GM18499 (cell line): ENCODE measurements around the gene SNTG2.

Experiments
- ATAC-seq: cut with Tn5 transposase; IDR thresholded peaks from one replicate; pipeline ENCODE4 v1.9.1; 2021; ENCODE audit warnings: moderate number of reproducible peaks; ENCODE audit not compliant: insufficient read depth, unreplicated experiment

SNTG2 gene

DNA sequence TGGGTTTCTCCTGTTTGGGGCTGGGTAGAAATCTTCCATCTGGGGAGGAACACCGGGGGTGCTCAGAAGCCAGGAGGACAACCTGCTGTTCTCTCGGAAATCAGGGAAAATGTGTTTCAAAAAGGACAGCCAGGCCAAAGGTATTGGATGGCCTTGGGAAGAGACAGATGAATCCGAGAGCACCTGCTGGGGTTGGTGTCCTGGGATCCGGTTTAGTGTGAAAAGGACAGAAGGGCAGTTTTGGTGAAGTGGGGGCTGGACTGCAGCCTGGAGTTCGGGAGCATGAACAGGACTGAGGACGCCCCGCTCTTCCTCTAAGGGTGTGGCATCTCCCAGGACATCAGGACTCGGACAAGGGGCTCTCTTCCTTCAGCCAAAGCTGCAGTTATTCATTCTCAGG, 24.9 kb upstream of the SNTG2 start:
- no peak for ATAC-seq

DNA sequence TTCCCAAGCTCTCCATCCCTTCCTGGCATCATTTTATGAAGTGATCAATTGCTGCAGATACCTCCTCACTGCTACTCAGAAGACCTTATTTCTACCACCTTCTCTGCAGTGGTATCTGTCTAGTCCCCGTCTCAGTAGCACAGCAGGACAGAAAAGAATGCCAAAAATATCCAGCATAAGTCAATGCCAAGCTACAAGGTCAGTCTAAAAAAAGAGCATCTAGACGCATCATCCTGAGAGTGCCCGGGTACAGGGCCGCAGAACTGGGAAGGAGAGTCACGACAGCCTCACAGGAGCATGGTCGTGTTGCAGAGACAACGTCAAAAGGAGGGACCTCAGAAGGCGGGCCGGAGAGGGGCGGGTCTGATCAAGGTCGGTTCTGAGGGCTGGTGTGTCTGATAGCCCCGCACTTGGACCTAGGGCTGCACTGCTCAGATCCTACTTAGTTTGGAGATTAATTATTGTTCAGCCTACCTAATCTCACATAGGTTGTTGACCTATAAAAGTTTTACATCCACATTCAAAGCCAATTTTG, 24.3 kb upstream of the SNTG2 start:
- no peak for ATAC-seq

DNA sequence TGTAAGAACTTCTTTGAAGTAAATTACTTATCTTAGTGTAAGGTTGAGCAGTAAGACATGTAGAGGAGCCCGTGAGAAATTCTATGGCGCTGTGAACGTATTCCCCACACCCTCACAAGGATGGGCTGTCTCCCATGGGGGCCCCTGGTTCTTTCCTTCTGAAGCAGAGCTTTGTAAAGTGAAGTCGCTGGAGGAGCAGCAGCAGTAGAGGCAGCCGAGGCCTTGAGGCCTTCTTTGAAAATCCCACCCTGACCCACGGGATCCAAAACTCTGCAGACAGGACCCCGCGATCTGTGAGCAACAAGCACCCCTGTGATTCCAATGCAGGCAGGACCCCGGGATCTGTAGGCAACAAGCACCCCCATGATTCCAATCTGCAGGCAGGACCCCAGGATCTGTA, 23.8 kb upstream of the SNTG2 start:
- no peak for ATAC-seq

DNA sequence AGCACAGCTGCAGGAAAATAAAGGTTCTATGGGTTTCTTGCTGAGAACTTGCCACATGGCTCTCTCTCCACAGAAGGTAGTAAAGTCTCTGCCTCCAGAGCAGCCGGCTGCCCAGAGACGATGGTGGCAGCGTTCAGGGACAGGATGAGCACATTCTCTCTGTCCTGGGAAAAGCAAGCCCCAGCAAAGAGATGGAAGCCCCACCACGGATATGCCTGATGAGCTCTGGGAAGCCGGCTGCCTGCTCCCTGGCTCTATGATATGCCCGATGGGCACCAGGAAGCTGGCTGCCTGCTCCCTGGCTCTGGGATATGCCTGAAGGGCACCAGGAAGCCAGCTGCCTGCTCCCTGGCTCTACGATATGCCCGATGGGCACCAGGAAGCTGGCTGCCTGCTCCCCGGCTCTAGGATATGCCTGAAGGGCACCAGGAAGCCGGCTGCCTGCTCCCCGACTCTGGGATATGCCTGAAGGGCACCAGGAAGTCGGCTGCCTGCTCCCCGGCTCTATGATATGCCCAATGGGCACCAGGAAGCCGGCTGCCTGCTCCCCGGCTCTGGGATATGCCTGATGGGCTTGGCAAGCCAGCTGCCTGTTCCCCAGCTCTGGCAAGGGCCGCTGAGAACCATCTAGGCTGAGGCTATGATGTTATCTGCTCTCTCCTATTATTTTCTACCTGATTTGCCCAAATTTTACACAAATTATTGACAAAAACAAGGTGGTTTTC, 21.5 kb upstream of the SNTG2 start:
- no peak for ATAC-seq

DNA sequence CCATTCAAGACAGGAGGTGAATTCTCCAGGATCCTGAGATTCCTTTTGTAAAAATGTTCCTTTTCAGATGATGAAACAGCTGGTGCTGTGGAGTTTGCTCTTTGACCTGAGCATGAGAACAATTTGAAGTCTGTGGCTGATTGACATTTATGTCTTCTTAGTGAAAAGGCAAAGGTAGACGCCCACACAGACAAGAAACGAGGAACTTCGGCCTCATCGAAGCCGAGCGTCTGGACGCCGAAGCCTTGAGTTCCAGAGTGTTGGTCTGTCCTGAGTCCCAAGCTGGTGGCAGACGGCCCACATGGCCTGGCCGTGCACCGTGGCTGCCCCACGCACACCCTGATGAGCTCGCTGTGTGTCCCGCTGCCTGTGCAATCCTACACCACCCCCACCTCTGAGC, 20.7 kb upstream of the SNTG2 start:
- no peak for ATAC-seq

DNA sequence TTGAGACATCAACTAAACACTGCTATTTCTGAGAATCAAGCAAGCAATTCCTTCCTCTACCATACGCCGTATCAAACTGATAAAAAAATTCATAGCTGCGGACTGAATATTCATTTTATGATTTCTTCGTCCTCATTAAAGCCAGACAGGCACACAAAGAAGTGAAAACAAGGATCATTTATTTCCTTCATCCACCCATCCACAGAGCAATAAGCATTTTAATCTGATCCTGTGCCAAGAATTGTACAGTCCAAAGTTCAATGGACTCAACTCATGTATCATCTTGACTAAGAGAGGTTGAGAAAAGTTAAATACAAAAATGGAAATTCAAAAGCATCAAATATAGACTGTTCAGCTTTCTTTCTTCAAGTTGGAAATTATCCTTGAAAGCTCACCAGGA, 19.7 kb upstream of the SNTG2 start:
- no peak for ATAC-seq

DNA sequence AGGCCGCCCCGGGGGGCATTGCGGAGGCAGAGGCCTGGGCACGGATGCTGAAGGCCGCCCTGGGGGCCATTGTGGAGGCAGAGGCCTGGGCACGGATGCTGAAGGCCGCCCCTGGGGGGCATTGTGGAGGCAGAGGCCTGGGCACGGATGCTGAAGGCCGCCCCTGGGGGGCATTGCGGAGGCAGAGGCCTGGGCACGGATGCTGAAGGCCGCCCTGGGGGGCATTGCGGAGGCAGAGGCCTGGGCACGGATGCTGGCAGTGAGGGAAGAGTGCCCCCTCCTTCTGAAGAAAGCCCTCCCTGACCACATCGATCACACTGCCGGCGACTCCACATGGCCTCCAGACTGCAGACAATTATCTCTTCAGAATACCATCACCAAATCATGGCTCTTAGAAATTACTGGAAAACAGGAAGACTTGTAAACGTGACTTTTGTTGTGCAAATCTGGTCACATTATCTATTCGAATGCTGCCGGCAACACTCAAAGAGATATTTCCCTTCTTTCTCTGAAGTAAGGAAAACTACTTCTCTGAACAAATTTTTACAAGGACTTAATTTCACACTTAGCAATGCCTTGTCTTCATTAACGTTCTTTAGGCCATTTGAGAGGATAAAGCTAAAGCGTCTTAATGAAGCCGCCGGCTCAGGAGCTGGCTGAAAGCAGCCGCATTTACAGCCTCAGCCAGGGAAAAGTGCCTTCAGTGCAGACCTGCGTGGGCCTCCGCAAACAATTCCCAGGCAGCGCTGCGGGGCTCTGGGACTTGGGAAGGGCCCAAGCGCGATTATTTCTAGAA, 18.1 kb upstream of the SNTG2 start:
- ATAC-seq: no peak

DNA sequence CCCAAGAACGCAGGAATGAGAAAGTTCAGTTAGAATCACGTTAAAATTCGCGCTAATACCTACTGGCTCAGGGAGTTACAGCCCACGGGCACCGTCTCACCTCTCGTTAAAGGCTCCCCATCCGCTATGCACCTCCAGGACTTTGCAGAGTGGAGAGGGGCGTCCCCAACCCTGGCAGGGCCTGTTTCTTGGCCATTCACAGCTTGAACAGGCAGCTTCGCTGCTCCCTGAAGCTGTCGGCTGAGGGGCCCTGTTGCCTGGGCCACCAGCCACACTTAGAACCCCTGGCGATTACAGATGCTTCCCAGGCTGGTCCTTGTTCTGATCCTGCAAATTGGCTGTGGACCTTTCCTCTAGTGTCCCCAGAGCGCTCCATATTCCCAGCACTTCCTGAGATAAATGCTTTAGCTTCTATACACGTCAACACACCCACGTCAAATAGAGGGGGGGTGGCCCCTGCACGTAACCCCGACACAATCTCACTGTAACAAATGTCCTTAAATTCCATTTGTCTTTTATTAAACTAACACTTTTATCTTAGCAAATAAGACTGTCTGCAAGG, 16.8 kb upstream of the SNTG2 start:
- no peak for ATAC-seq

DNA sequence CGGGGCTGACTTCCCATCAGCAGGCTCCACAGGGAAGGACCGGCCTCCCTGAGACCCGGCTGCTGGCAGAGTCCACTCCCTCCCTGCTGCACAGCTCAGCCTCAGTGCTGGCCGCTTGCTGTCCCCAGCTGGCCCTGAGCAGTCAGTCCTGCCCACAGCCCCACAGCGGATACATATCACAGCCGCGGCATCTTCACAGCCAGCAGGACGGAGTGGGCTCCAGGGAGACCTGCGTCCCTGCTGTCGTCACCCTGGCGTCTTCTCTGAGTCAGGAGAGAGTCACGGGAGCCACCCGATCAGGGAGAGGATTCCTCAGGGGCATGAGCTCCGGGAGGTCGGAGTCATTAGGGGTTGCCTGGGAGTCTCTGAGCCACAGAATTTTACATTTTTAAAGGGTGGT, 13.1 kb upstream of the SNTG2 start:
- no peak for ATAC-seq

DNA sequence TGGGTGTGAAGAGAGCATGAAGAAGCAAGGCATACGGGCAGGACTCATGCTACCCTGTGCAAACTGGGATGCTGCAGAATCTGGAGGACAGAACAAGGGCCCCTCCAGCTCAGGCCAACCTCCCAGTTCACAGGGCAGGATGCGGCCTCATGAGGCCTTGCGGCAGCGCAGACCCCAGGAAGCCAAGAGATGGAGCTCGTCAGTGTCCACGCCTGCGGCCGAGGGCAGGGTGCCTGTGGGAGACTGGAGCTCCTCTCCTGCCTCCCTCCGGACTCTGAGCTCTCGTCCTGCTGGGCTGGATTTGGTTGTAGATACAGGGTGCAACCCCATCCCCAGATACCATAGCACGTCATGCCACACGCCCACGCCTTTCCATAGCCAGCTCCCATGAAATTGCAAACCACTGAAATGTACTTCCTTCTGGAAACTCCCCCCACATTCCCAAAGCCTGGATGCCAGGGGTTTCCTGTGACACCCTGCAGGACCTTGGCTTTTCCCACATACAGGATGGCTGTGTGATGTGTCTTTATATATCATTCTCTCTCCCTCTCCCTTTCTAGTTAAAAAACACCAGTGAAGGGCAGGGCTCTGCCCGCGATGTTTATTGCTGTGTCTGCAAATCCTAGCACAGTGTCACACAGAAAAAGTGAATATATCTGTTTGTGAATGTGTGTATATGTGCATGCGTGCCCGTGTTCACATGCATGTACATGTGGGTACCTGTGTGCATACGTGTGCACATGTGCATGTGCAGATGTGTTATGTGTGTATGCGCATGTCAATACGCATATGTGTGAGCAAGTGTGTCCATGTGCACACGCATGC, 12.3 kb upstream of the SNTG2 start:
- no peak for ATAC-seq

DNA sequence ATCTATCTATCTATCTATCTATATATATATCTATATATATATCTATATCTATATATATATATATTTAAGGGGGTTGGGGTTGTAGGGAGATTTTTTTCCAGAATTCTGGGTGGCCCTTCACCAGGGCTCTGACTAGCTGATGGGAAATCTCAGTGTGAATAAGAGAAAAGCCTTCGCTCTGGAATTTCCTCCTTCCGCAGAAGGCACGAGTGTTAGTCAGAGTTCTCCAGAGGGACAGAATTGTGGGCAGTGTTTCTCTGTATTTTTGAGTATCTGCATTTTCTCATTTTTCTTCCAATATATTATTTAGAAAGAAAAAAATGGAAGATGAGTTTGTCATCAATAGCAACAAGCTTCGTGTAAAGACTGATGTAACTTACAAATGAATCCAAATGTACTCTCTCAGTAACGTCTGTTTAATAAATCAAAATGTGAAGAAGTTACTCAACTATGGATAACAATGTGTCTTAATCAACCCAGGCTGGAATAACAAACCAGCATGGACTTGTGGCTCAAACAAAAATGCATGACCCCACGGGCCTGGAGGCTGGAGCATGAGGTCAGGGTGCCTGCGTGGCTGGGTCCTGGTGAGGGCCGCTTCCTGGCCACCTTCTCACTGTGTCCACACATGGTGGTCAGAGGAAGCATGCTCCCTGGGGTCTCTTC, 10.6 kb upstream of the SNTG2 start:
- ATAC-seq: no peak

DNA sequence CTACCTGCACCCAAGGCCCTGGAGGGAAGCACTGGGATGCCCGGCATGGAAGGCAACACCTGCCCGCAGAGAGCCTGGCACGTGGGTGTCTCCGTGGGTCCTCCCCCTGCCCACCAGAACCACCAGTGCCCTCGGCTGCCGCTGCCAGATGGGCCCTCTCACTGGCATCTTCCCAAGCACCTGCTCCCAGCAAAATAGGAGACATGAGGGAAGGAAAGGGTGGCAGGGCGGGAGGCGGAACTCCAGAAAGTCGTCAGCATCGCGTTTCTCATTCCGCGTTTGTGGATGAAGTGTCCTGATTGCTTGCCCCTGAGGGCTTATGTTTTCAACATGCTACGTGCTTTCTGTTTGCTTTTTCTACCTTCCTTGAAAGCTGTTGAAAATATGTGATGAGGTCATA, 8.8 kb upstream of the SNTG2 start:
- ATAC-seq: no peak

DNA sequence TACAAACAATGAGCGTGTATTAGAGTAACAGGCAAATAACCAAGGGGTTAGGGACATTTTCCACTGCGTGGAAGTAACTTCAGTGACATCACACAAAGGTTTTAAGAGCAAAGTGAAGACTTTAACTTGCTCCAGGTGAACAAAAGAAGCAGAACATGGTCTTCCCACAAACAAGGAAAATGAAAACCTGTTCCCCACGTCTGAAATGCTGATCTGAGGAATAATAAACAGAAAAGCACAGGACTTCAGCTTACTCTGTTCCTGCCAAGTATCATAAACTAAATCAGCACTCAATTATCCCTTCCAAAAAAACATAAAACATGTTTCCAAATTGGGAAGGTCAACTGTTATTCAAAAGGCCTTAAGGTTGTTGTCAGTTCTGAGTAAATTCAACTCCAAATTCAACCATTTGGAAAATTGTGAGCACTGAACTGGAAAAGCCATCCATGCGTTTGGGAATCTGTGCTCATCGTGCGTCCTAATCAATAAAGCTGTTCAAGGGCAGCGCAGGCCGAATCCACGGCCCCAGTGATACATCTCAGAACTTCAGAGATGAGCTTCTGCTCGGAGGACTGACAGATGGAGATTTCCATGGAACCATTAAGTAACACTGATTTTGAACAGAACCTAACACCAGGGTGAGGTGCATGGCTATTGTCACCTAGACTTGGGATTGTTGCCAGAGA, 7.7 kb upstream of the SNTG2 start:
- ATAC-seq: no peak

DNA sequence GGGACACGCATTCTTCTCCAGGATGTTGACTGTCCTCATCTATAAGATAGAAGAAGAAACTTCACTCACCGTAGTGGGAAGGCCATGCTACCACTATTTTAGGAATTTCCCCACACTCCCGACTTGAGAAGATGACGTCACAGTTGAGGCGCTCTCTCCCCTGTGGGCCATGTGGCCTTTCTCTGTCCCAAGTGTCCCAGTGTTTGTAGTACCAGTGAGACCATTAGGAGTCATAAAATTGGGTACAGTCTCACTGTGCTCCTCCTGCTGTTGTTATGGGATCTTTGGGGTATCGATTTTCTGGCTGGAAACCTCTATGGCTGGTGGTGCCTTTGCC, 7.2 kb upstream of the SNTG2 start:
- no peak for ATAC-seq

DNA sequence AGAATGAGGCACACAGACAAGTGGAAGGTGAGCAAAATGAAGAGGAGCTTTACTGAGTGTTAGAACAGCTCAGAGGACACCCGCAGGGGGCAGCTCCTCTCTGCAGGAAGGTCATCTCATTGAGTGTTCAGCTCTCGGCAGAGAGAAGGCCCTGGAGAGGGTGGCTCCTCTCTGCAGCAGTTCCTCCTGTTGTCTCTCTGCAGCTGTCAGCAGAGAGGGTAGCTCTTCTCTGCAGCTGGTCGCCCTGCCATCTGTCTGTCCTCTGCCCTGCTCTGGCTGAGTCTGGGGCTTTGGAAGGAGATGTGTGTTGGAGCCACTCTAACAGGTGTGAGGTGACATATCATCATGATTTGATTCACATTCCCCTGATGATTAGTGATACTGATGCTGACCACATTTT, 6.8 kb upstream of the SNTG2 start:
- ATAC-seq: no peak

DNA sequence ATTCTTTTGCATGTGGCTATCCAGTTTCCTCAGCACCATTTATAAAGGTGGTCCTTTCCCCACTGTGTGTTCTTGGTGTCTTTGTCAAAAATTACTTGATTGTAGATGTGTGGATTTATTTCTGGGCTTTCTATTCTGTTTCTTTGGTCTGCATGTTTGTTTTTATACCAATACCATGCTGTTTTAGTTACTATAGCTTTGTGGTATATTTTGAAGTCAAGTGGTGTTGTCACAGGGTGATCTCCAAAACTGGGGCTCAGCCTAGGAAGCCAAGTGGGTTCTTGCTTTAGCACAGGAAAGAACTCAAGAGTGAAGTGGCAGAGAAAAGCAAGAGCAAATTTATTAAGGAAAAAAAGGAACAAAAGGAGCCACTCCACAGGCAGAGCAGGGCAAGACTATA, 6.0 kb upstream of the SNTG2 start:
- ATAC-seq: no peak

DNA sequence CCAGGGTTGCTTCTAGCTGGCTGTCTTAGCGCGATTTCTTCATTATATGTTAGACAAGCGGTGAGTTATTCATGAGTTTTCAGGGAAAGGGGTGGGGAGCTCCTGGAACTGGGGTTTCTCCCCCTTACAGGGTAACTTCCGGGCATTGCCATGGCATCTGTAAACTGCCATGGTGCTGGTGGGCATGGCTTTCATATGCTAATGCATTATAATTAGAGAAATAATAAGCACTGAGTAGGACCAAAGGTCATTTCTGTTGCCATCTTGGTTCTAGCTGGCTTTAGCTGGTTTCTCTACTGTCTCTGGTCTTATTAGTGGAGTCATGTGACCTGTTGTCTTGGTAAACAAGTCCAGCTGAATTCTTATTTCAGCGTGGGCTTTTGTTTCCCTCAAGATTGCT, 5.5 kb upstream of the SNTG2 start:
- ATAC-seq: no peak

DNA sequence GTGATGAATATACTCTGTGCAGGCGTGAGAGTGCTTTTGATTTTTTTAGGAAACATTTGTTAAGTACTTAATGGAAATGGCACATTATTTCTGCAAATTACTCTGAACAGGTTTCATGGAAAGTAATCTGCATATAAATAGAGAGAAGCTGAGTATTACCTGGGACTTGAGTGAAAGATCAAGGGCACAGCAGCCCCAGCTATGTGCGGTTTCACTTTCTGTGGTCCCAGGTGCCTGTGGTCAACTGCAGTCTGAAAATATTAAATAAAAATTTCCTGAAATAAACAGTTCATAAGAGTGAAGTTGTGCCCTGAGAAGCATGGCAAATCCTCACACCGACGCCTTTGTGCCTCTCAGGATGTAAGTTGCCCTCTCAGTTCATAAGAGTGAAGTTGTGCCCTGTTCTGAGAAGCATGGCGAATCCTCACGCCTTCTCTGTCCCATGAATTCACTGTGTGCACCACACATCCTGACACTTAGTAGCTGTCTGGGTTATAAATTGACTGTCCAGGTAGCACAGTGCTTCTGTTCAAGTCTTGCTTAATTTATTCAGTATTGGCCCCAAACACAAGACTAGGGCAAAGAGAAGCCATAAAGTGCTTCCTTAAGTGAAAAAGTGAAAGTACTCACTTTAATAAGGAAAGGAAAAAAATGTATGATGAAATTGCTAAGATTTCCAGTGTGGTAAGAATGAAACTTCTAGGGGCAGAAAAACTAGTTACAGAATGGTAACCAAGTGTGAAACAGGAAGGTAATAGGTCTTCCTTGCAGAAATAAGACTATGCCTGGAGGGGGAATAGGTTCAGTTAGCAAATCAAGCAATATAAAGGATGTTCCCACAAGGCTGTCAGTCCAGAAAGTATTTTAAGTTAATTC, 4.3 kb upstream of the SNTG2 start:
- no peak for ATAC-seq
